Endometrial microvascular endothelial cells (primary cell): ENCODE measurements around the gene DCST1. TPM values are rescaled to one million over a fixed set of nuclear protein-coding genes. Genes with fewer than 3 reads are reported as not detected.

Experiments
- in situ Hi-C: cut with HindIII; loops from 2 replicates; pipeline ENCODE4 v1.10.0; 2017; ENCODE audit warnings: low sequenced_read_pairs, low pct_unique_long_range_greater_than_20kb; ENCODE audit errors: inconsistent ontology term
- total RNA-seq: library from RNA; depleted of rRNA; stranded (reverse); fragments of >200 nt; gene quantifications from one replicate; pipeline ENCODE4 v1.2.3, GENCODE V29; 2015; ENCODE audit errors: inconsistent ontology term

The DCST1 gene
- total RNA-seq, 1 donor from 2014 or later, result not detected

DNA sequence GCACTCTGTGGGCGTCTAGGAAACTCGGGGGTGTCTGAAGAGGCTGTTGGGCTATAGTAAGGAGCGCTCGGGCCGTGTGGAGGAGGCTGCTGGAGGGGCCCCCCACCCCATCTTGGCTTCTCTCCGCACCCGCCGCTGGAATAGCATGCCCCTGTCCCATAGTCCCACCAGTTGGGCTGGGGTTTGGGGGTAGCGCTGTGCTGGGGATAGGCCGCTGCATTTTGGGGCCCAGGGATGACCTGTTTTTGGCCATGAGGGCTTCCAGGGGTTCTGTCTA, 45.5 kb downstream of the DCST1 start:
- in situ Hi-C loops, result no loop called here

GRCh38 chr1:155079487-155080311, 46.1 kb downstream of the DCST1 start:
- in situ Hi-C loops, result no loop called here

DNA sequence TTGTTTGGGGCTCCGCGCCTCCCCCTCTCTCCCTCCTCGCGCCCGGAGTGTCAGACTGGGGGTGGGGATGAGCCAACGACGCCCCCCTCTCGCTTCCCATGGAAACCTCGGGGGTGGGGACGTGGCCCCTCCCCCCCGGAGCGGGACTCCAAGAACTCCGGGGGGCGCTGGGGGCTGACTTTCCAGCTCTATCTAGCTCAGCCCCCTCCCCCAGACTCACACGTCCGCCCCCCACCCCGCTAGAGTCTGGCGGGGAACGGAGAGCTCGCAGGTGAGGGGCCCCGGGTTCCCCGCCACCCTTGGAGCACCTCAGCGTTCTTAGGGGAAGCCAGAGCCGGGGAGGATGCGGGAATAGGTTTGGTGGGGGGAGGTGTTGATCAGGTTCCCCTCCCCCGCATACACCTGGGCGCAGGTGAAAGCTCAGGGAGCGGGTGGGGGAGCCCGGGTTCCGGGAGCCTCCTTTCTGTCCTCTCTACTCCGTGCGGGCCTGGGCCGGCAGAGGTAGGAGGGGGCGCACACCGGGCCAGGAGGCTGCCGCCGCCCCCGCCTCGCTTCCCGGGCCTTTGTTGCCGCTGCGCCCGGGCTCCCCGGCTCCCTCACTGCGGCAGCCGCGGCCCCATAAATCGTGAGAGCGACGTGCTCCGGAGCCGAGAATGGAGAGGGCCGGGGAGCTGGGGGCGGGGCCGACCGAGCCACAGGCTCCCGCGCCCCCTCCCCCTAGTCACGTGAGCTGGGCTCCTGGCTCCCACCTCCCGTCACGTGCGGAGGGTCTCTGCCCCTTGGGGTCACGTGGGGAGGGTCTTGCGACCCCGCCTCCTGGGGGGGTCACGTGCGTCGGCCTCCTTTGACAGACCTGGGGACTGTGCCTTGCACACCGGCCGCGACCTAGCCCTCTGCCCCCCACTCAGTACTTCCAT, 46.9 kb downstream of the DCST1 start:
- in situ Hi-C loops, result no loop called here

DNA sequence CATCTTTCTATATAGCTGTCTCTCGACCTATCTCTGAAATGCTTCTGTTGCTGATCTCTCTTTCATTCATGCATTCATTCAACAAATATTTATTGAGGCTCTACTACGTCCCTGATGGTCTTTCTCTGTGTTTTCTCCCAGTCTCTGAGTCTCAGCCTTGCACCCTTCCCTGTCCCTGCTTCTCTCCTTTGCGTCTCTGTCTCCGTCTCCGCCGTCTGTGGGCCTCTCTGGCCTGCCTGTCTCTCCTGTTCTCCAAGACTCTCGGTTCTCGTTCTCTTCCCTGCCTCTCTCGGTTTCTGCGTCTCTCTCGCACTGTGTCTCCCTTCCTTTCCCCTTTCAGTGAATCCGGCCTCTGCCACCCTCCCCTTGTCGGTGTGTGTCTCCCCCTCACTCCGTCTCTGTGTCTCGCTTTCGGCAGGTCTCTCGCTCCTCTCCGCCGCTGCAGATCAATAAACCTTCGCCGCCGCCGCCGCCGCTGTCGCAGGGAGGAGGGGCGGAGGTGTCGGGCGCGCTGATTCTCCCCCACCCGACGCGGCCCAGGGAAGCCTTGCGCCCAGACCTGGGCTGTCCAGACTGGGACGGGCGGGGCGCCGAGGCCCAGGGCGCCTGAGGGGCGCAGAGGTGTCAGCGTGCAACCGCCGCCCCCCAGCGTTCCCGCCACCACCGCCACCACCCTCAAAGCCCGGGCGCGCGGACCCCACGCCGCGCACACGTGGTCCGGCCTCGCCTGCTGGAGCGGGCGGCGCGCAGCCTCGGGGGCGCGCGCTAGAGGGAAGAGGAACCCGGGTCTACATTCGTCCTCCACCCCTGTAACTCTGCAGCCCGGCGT, 48.1 kb downstream of the DCST1 start:
- in situ Hi-C loops, result no loop called here

DNA sequence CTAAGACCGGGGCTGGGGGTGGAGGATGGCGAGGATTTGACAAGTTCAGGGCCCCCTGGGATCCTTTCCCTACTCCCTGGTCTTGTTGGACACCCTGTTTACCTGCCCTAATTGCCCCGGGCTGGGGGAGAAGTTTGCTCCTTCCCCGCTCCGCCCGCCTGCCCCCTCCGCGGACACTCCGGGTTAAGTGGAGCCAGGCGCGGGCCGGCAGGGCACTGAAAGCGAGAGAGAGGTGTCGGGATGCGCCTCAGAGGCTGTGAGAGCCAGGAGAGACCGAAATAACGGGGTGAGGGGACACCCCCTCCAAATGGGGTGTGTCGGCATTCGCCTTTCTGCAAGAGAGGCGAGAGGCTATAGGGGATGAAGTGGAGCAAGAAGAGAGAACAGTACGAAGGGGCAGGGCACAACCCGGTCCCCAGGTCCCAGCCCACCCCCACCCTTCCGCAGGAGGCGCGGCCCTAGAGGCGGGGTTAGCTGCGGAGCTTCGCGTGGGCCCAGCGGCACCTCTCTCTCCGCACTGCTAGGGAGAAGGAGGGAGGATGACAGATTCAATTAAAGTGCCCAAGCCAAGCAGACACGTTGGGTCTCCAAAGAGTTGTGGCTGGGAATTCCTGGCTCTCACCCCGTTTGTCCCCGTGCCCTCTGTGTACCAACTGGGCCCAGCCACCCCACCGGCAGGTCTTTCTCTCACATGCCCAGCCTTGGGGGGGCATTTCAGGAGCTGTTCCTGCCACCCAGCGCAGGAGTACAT, 48.9 kb downstream of the DCST1 start:
- in situ Hi-C loops, result no loop called here

DNA sequence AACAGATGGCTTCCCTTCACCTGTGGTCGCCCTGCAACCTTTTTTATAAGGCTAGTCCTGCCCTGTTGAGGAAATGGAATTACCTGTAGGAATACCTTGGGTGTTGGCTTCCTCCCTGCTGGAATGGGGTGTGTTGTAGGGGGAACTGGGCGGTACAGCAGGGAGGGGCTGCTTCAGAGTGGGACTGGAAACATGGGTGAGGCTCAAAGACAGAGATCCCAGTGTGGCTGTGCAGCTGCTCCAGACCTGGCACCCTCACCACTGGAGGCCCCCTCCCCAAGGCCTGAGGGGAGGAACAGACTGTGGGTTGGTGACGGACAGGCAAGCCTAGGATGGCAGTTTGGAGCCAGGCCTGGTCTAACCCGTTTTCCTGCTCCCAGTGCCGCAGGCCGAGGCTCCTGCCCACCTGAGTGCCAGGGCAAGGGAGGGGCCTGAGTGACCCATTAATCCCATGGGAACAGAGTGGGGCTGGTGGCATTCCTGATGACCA, 49.5 kb downstream of the DCST1 start:
- in situ Hi-C loops, result no loop called here

DNA sequence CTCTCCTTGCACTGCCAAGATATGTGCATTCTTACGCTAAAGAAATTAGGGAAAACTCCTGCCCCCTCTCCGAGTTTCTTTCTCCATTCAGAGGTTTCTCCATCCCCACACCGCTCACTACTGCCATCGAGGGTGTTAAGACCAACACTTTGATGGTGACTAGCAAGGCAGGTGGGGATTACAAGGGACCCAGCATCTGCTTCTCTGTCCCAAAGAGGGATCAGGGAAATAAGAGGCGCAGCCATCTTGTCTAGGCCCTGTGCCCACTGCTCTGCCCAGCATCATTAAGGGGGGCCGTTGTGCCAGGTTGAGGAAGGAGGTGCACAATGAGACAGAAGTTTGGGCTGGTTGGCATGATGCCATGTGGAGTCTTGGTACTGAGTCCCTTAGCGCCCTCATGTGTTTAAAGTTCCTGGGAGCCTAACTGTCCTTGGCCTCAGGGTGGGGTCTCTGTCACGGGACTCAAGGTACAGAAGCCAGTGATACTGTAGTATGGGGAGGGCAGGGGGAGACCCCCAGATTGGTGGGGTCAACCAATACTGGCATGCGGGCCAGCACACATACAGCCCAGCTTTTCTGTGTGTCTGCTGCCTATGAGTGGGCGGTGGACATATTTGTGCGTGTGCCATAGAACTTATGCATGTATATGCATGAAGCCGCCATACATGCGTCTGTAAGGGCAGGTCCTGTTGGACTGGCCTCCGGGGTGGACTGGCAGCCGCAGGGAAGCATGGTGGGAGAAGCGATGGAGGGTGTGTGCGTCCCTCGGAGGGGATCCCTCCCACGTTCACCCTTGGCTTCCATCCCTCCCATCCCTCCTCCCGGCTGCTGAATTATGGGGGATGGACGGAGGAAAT, 50.5 kb downstream of the DCST1 start:
- in situ Hi-C loops, result no loop called here

DNA sequence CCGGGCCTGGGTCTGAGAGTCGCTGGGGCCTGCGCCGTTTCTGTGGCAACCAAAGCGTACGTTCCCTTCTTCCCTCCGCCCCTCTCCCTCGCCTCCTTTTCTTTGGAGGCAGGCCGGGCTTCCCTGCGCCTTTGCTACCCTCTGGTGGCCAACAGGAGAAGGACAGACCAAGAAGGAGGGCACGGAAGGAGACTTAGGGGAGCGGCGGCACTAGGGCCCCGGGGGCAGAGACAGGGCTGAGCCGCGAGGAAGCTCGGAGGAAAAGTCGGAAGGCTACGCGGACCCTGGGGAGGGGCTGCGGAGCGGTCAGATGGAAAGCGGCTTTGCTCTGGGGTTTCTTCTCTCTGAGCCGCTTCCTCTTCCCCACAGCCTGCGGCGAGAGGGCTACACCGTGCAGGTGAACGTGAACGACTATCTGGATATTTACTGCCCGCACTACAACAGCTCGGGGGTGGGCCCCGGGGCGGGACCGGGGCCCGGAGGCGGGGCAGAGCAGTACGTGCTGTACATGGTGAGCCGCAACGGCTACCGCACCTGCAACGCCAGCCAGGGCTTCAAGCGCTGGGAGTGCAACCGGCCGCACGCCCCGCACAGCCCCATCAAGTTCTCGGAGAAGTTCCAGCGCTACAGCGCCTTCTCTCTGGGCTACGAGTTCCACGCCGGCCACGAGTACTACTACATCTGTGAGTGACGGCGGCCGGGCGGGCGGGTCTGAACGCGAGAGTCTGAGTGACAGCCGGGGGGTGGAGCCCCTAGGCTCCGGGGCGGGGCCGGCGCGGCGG, 51.3 kb downstream of the DCST1 start:
- in situ Hi-C loops, result no loop called here

GRCh38 chr1:155085504-155086127, 52.0 kb downstream of the DCST1 start:
- in situ Hi-C loops, result no loop called here

- in situ Hi-C loops, result no loop called here
These were observed 52.6 kb downstream of the DCST1 start for GRCh38 chr1:155086128-155086741.

DNA sequence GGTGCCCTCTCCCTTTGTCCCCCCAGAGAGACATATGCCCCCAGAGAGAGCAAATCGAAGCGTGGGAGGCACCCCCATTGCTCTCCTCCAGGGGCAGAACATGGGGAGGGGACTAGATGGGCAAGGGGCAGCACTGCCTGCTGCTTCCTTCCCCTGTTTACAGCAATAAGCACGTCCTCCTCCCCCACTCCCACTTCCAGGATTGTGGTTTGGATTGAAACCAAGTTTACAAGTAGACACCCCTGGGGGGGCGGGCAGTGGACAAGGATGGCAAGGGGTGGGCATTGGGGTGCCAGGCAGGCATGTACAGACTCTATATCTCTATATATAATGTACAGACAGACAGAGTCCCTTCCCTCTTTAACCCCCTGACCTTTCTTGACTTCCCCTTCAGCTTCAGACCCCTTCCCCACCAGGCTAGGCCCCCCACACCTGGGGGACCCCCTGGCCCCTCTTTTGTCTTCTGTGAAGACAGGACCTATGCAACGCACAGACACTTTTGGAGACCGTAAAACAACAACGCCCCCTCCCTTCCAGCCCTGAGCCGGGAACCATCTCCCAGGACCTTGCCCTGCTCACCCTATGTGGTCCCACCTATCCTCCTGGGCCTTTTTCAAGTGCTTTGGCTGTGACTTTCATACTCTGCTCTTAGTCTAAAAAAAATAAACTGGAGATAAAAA, 53.4 kb downstream of the DCST1 start:
- in situ Hi-C loops, result no loop called here

- in situ Hi-C loops, result no loop called here
These were observed 57.7 kb downstream of the DCST1 start for GRCh38 chr1:155091071-155092051.

DNA sequence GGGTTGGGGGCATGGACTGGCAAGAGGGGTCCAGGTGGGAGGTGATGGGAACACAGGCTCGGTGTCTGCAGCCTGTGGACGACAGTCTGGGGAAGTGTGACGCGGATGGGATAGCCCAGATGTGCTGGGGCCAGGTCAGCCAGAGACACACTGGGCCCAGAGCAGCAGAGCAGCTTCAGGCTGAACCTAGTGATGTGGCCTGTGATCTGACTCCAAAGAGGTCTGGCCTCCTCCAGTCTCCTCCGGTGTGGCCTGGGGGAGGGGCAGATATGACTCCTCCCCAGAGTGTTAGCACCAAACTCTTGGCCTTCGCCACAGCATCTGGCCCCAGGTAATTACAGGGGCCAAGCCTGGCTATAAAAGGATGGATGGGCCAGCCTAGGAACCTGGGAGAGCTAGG, 58.5 kb downstream of the DCST1 start:
- in situ Hi-C loops, result no loop called here

- in situ Hi-C loops, result no loop called here
These were observed 59.0 kb downstream of the DCST1 start for GRCh38 chr1:155092641-155093040.
